GM10847 (cell line): ENCODE data around the gene AMBRA1.

Experiments
- POLR2A ChIP-seq: IDR thresholded peaks from 2 replicates; pipeline ENCODE4 v1.6.1; 2011; ENCODE audit not compliant: insufficient read length; ENCODE audit errors: extremely low read depth

The AMBRA1 gene

GRCh38 chr11:46380340-46381047 lies 213.3 kb downstream of the AMBRA1 start:
- TF ChIP-seq POLR2A, result no peak

- no peak for TF ChIP-seq POLR2A
These were observed 214.9 kb downstream of the AMBRA1 start for GRCh38 chr11:46378811-46379481.

- no peak for TF ChIP-seq POLR2A
These were observed 215.5 kb downstream of the AMBRA1 start for GRCh38 chr11:46378296-46378695.

- TF ChIP-seq POLR2A, result no peak
These were observed 216.0 kb downstream of the AMBRA1 start for GRCh38 chr11:46377831-46378230.

GRCh38 chr11:46377290-46377689 lies 216.5 kb downstream of the AMBRA1 start:
- TF ChIP-seq POLR2A, result no peak

- TF ChIP-seq POLR2A, result no peak
These were observed 217.4 kb downstream of the AMBRA1 start for GRCh38 chr11:46376258-46377050.

GRCh38 chr11:46375392-46376101 lies 218.3 kb downstream of the AMBRA1 start:
- no peak for TF ChIP-seq POLR2A

- TF ChIP-seq POLR2A, result no peak
These were observed 219.0 kb downstream of the AMBRA1 start for GRCh38 chr11:46374815-46375214.

- TF ChIP-seq POLR2A, result no peak
These were observed 219.8 kb downstream of the AMBRA1 start for GRCh38 chr11:46373787-46374740.

- TF ChIP-seq POLR2A, result no peak
These were observed 221.7 kb downstream of the AMBRA1 start for GRCh38 chr11:46372086-46372485.

GRCh38 chr11:46370253-46370652 lies 223.6 kb downstream of the AMBRA1 start:
- TF ChIP-seq POLR2A, result no peak

- TF ChIP-seq POLR2A, result no peak
These were observed 224.2 kb downstream of the AMBRA1 start for GRCh38 chr11:46369458-46370152.

GRCh38 chr11:46367916-46368267 lies 225.9 kb downstream of the AMBRA1 start:
- TF ChIP-seq POLR2A, result no peak
